ENCODE measurements around the gene CDK17. TPM values are rescaled to one million over a fixed set of nuclear protein-coding genes. Genes with fewer than 3 reads are reported as not detected.
A peak's percentile ranks its signal among the peaks of the same experiment; 100 is the strongest.

Gene CDK17
- total and polyA plus RNA-seq, 9 of the 15 experiments (the other 6 are each of a cell fraction or from before 2014, with no cell fraction given): 4.8 to 39.3 (median 21.6) TPM

GRCh38 chr12:96303653-96304052, 96.6 kb downstream of the CDK17 start:
- Histone ChIP-seq H2AFZ (ENCODE audit: low read depth, low read length) (no peak overlapping the region), H3K4me3 (no peak overlapping the region), H3K27ac (ENCODE audit: extremely low read depth, low read depth, low read length) (no peak overlapping the region), H3K27me3 (ENCODE audit: control insufficient read depth in 2 of 2, insufficient read depth in 2 of 2, low read length in 2 of 2) (no peaks in the 10 kb centered on the region), H3K4me1 (replicated peaks in 1 of 2; ENCODE audit: control insufficient read depth in 2 of 2, insufficient read depth in 2 of 2, low read length in 2 of 2) (no peaks in the 10 kb centered on the region), H3K9ac (ENCODE audit: insufficient read depth in 1 of 2, low read depth in 2 of 2, low read length in 2 of 2) (no peak overlapping the region), H3K9me1 (ENCODE audit: control insufficient read depth, insufficient read depth, low read length) (no peaks in the 10 kb centered on the region), H3K79me2 (ENCODE audit: control insufficient read depth, insufficient read depth, low read length) (no peaks in the 10 kb centered on the region; the same call in 1 of the 3 replicates), H3K4me2 (ENCODE audit: insufficient read depth, low read length) (no peak overlapping the region), H4K20me1 (replicated peaks; ENCODE audit: control insufficient read depth, insufficient read depth, low read length) (no peaks in the 10 kb centered on the region), H3K36me3 (ENCODE audit: control insufficient read depth, insufficient read depth, low read length) (peaks cover 12% of the 10 kb centered on the region; the same call in 1 of the 3 replicates), H3K9me3 (replicated peaks; ENCODE audit: control insufficient read depth, insufficient read depth, low read depth, low read length) (no peaks in the 10 kb centered on the region)
- TF ChIP-seq, protein P1, sequence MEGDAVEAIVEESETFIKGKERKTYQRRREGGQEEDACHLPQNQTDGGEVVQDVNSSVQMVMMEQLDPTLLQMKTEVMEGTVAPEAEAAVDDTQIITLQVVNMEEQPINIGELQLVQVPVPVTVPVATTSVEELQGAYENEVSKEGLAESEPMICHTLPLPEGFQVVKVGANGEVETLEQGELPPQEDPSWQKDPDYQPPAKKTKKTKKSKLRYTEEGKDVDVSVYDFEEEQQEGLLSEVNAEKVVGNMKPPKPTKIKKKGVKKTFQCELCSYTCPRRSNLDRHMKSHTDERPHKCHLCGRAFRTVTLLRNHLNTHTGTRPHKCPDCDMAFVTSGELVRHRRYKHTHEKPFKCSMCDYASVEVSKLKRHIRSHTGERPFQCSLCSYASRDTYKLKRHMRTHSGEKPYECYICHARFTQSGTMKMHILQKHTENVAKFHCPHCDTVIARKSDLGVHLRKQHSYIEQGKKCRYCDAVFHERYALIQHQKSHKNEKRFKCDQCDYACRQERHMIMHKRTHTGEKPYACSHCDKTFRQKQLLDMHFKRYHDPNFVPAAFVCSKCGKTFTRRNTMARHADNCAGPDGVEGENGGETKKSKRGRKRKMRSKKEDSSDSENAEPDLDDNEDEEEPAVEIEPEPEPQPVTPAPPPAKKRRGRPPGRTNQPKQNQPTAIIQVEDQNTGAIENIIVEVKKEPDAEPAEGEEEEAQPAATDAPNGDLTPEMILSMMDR (IDR thresholded peaks at IDR 0.05 in 2 of 3, conservative IDR thresholded peaks at IDR 0.05 in 1 of 3; ENCODE audit: insufficient read depth in 2 of 3, low read depth in 1 of 3, low read length in 3 of 3): peak in 1 of 3 experiments; percentile 6; a peak in 1 of 6 replicates
- TF ChIP-seq REST (IDR thresholded peaks at IDR 0.05; ENCODE audit: borderline replicate concordance) (peak; percentile 22; the same call in 1 of the 2 replicates), REST (CRISPR knock-in tag; IDR thresholded peaks at IDR 0.05; ENCODE audit: low read depth) (no peak), RAD21 (CRISPR knock-in tag; conservative IDR thresholded peaks at IDR 0.05 in 1 of 2, IDR thresholded peaks at IDR 0.05 in 1 of 2) (peak in 1 of 2 experiments; percentile 25; a peak in 3 of 4 replicates), MCM5 (IDR thresholded peaks at IDR 0.05; ENCODE audit: low read depth) (no peak)
- FAIRE-seq (no peak), ATAC-seq (peak; percentile 61; the same call in 2 of the 3 replicates), DNase-seq (ENCODE audit: extremely low read depth in 1 of 4, low spot score in 3 of 4) (no peak)
- ChIA-PET POLR2A (interaction anchor here (0.9 kb wide), 1 partner anchor 10 kb away, joined by 3 read pairs; no protein-coding TSS in a partner anchor), CTCF (ENCODE audit: low intra/inter-chr PET ratio) (interaction anchor here (0.7 to 0.8 kb wide), 2 partner anchors 97 to 214 kb away, joined by 3 to 5 read pairs; no protein-coding TSS in a partner anchor)
- BruUV-seq (replicated peaks): no TSS peak
- in situ Hi-C loops (cut with MboI) (no loop called here), intact Hi-C loops (cut with micrococcal nuclease) (loop anchor here (10.0 kb wide), 1 partner anchor 211 kb away; no protein-coding TSS in a partner anchor)

All from K562 (cell line).